ENCODE measurements around the gene GLYATL1. TPM values are rescaled to one million over a fixed set of nuclear protein-coding genes. Genes with fewer than 3 reads are reported as not detected.

Gene GLYATL1
- total RNA-seq, 1 experiment from 2014 or later, result 0.56 TPM

GRCh38 chr11:58926695-58927094 is 12.6 kb upstream of the GLYATL1 start:
- DNase-seq (ENCODE audit: low spot score), result peak; percentile 34

GRCh38 chr11:58927393-58928106 is 11.7 kb upstream of the GLYATL1 start:
- no peak for DNase-seq (ENCODE audit: low spot score)

- DNase-seq (ENCODE audit: low spot score), result no peak
Observed at GRCh38 chr11:58928107-58928499, 11.2 kb upstream of the GLYATL1 start.

- no peak for DNase-seq (ENCODE audit: low spot score)
Observed at GRCh38 chr11:58928691-58929090, 10.6 kb upstream of the GLYATL1 start.

- DNase-seq (ENCODE audit: low spot score), result no peak
Observed at GRCh38 chr11:58930926-58931325, 8.4 kb upstream of the GLYATL1 start.

GRCh38 chr11:58933661-58934060 is 5.6 kb upstream of the GLYATL1 start:
- DNase-seq (ENCODE audit: low spot score), result no peak

GRCh38 chr11:58934945-58935513 is 4.3 kb upstream of the GLYATL1 start:
- DNase-seq (ENCODE audit: low spot score), result no peak

- DNase-seq (ENCODE audit: low spot score), result no peak
Observed at GRCh38 chr11:58938398-58938797, 890 bp upstream of the GLYATL1 start.

- DNase-seq (ENCODE audit: low spot score), result no peak
Observed at GRCh38 chr11:58940028-58940427, 740 bp downstream of the GLYATL1 start.

- no peak for DNase-seq (ENCODE audit: low spot score)
Observed at GRCh38 chr11:58941838-58942237, 2.5 kb downstream of the GLYATL1 start.

- DNase-seq (ENCODE audit: low spot score), result no peak
Observed at GRCh38 chr11:58945663-58946062, 6.4 kb downstream of the GLYATL1 start.

- no peak for DNase-seq (ENCODE audit: low spot score)
Observed at GRCh38 chr11:58949184-58949583, 9.9 kb downstream of the GLYATL1 start.

GRCh38 chr11:58957922-58958321 is 18.6 kb downstream of the GLYATL1 start:
- DNase-seq (ENCODE audit: low spot score), result no peak

- no peak for DNase-seq (ENCODE audit: low spot score)
Observed at GRCh38 chr11:58958500-58958899, 19.2 kb downstream of the GLYATL1 start.

- no peak for DNase-seq (ENCODE audit: low spot score)
Observed at GRCh38 chr11:58963551-58964104, 24.3 kb downstream of the GLYATL1 start.

- peak; percentile 23 for DNase-seq (ENCODE audit: low spot score)
Observed at GRCh38 chr11:58965246-58965985, 26.1 kb downstream of the GLYATL1 start.

GRCh38 chr11:58968251-58968711 is 29.0 kb downstream of the GLYATL1 start:
- no peak for DNase-seq (ENCODE audit: low spot score)

GRCh38 chr11:58977470-58977869 is 38.2 kb downstream of the GLYATL1 start:
- DNase-seq (ENCODE audit: low spot score), result no peak

GRCh38 chr11:58979222-58979621 is 39.9 kb downstream of the GLYATL1 start:
- DNase-seq (ENCODE audit: low spot score), result no peak

- no peak for DNase-seq (ENCODE audit: low spot score)
Observed at GRCh38 chr11:58980159-58980843, 41.0 kb downstream of the GLYATL1 start.

GRCh38 chr11:58992489-58992888 is 53.2 kb downstream of the GLYATL1 start:
- no peak for DNase-seq (ENCODE audit: low spot score)

- no peak for DNase-seq (ENCODE audit: low spot score)
Observed at GRCh38 chr11:58994171-58994570, 54.9 kb downstream of the GLYATL1 start.
